SK-N-SH (cell line): Measurements from ENCODE around the gene TSPAN3. TPM values are rescaled to one million over a fixed set of nuclear protein-coding genes. Genes with fewer than 3 reads are reported as not detected.

Experiments
- CTCF ChIA-PET: fragments of 300-600, 350-600 bp; formaldehyde crosslinking; extraction: SDS; loops from one replicate; lab custom pipeline; 2021; lab: Yijun Ruan, JAX
- POLR2A ChIA-PET: fragments of 350-600 bp; sonication (Branson Sonifier 250); formaldehyde crosslinking; extraction: SDS; loops from one replicate; lab custom pipeline; 2020; ENCODE audit warnings: antibody characterized with exemption, inconsistent platforms; lab: Yijun Ruan, JAX
- DNase-seq: peaks from one replicate; pipeline ENCODE4 v3.0.0; 2012
- H2AFZ ChIP-seq: fragments of 200-600 bp; sonication (generic); 2 replicates; pipeline ENCODE4 v1.8.1; 2016; ENCODE audit warnings: antibody characterized with exemption, mild to moderate bottlenecking, low read depth
- H3F3A ChIP-seq: fragments of 200-600 bp; sonication (generic); replicated peaks from 2 replicates; pipeline ENCODE3; 2016; ENCODE audit warnings: antibody characterized with exemption, mild to moderate bottlenecking; ENCODE audit not compliant: insufficient read depth
- H3K27ac ChIP-seq, 2 experiments: fragments of 200-500 bp in 1 of 2; fragments of 200-600 bp in 1 of 2; sonication (Bioruptor generic) in 1 of 2; sonication (generic), shearing (Covaris generic) in 1 of 2; 2 replicates each; pipeline versions ENCODE4 v1.5.1 to v1.6.1; 2014 to 2016; ENCODE audit warnings: low read depth in 2 of 2, inconsistent platforms in 1 of 2, low read length in 1 of 2, mild to moderate bottlenecking in 1 of 2, mixed read lengths in 1 of 2
- H3K27me3 ChIP-seq: fragments of 200-600 bp; sonication (generic), shearing (Covaris generic); 2 replicates; pipeline ENCODE4 v1.6.1; 2016; ENCODE audit warnings: mixed run types; ENCODE audit not compliant: insufficient read depth
- H3K36me3 ChIP-seq, 2 experiments: fragments of 200-500 bp in 1 of 2; fragments of 200-600 bp in 1 of 2; sonication (Bioruptor generic) in 1 of 2; sonication (generic) in 1 of 2; replicated peaks in 1 of 2; 2 replicates each; pipeline versions ENCODE3 to v1.5.1; 2014 to 2016; ENCODE audit warnings: low read length in 1 of 2, mild to moderate bottlenecking in 1 of 2; ENCODE audit not compliant: insufficient read depth in 2 of 2, control insufficient read depth in 1 of 2
- H3K4me1 ChIP-seq, 2 experiments: fragments of 200-500 bp in 1 of 2; fragments of 200-600 bp in 1 of 2; sonication (Bioruptor generic) in 1 of 2; sonication (generic), shearing (Covaris generic) in 1 of 2; 2 replicates each; pipeline versions ENCODE4 v1.5.1 to v1.6.1; 2014 to 2016; ENCODE audit warnings: low read depth in 1 of 2, low read length in 1 of 2, mixed run types in 1 of 2; ENCODE audit not compliant: insufficient read depth in 2 of 2, control insufficient read depth in 1 of 2
- H3K4me2 ChIP-seq: fragments of 200-600 bp; sonication (generic), shearing (Covaris generic); 2 replicates; pipeline ENCODE4 v1.6.1; 2017; ENCODE audit warnings: mixed run types
- H3K4me3 ChIP-seq, 2 experiments: fragments of 200-500 bp in 1 of 2; fragments of 200-600 bp in 1 of 2; sonication (Bioruptor generic) in 1 of 2; sonication (generic), shearing (Covaris generic) in 1 of 2; 2 replicates each; pipeline versions ENCODE4 v1.5.1 to v1.8.1; 2014 to 2016; ENCODE audit warnings: low read depth in 2 of 2, inconsistent platforms in 1 of 2, low read length in 1 of 2, mild to moderate bottlenecking in 1 of 2, mixed read lengths in 1 of 2, moderate library complexity in 1 of 2
- H3K79me2 ChIP-seq: fragments of 200-600 bp; sonication (generic); 2 replicates; pipeline ENCODE4 v1.8.1; 2017; ENCODE audit warnings: mild to moderate bottlenecking; ENCODE audit not compliant: insufficient read depth
- H3K9ac ChIP-seq: fragments of 200-600 bp; sonication (generic); 2 replicates; pipeline ENCODE4 v1.6.1; 2017; ENCODE audit warnings: mixed run types
- H3K9me2 ChIP-seq: fragments of 200-600 bp; sonication (generic); 2 replicates; pipeline ENCODE4 v1.6.1; 2017; ENCODE audit warnings: mixed run types
- H3K9me3 ChIP-seq: fragments of 200-600 bp; sonication (generic); 2 replicates; pipeline ENCODE4 v1.6.1; 2017; ENCODE audit warnings: mixed run types, mild to moderate bottlenecking, moderate library complexity
- H4K20me1 ChIP-seq: fragments of 200-600 bp; sonication (generic); 2 replicates; pipeline ENCODE4 v1.6.1; 2017; ENCODE audit warnings: mild to moderate bottlenecking, mixed run types; ENCODE audit not compliant: insufficient read depth
- CHD2 ChIP-seq: fragments of 150-350 bp; IDR thresholded peaks from 2 replicates; pipeline ENCODE4 v1.6.1; 2018; ENCODE audit warnings: low read length; ENCODE audit not compliant: partially characterized antibody
- ELF1 ChIP-seq: IDR thresholded peaks from 2 replicates; pipeline ENCODE4 v1.4.0; 2012
- EP300 ChIP-seq, 2 experiments: IDR thresholded peaks; 2 replicates each; pipeline versions ENCODE4 v1.4.0 to v1.6.1; 2012; ENCODE audit warnings: borderline replicate concordance in 1 of 2, low read depth in 1 of 2, low read length in 1 of 2
- EZH2phosphoT487 ChIP-seq: fragments of 200-600 bp; sonication (generic); IDR thresholded peaks from 2 replicates; pipeline ENCODE4 v1.6.1; 2017; ENCODE audit warnings: low read depth, mixed run types, mild to moderate bottlenecking, antibody characterized with exemption, moderate library complexity, borderline replicate concordance
- FOXM1 ChIP-seq: IDR thresholded peaks from 2 replicates; pipeline ENCODE4 v1.4.0; 2012; ENCODE audit warnings: low read depth, mild to moderate bottlenecking
- IRF3 ChIP-seq: fragments of 150-350 bp; IDR thresholded peaks from 2 replicates; pipeline ENCODE4 v1.6.1; 2016; ENCODE audit warnings: mild to moderate bottlenecking, low read depth, low read length
- NFIC ChIP-seq: IDR thresholded peaks from 2 replicates; pipeline ENCODE4 v1.4.0; 2012; ENCODE audit warnings: borderline replicate concordance
- RAD21 ChIP-seq: IDR thresholded peaks from 2 replicates; pipeline ENCODE4 v1.6.1; 2012; ENCODE audit warnings: mild to moderate bottlenecking, low read length
- RFX5 ChIP-seq: IDR thresholded peaks from 2 replicates; pipeline ENCODE4 v1.6.1; 2012; ENCODE audit warnings: mild to moderate bottlenecking, improper control_type of control experiment, low read length
- SIN3A ChIP-seq: IDR thresholded peaks from 2 replicates; pipeline ENCODE4 v1.6.1; 2012; ENCODE audit warnings: low read depth, mild to moderate bottlenecking, low read length, moderate library complexity, borderline replicate concordance
- TAF1 ChIP-seq: IDR thresholded peaks from 2 replicates; pipeline ENCODE4 v1.6.1; 2012; ENCODE audit warnings: low read depth, mild to moderate bottlenecking, low read length, moderate library complexity, borderline replicate concordance
- YY1 ChIP-seq: IDR thresholded peaks from 2 replicates; pipeline ENCODE4 v1.4.0; 2012; ENCODE audit warnings: low read depth, mild to moderate bottlenecking
- WGBS: methylation state at CpG from one replicate; pipeline ENCODE4 v1.1.6; 2017; ENCODE audit warnings: low lambda C conversion rate; 5-methylcytosine and 5-hydroxymethylcytosine counted together
- polyA plus RNA-seq, 3 experiments: library from polyadenylated mRNA; depleted of rRNA; stranded (reverse); fragments of >200 nt; gene quantifications; 2 replicates each; pipeline ENCODE4 v1.2.3, GENCODE V29; 2012
- TF ChIP-seq, protein P1 (sequence below): fragments of 150-350 bp; IDR thresholded peaks from 2 replicates; pipeline ENCODE4 v1.6.1; 2017; ENCODE audit warnings: antibody characterized with exemption, low read length, low read depth, borderline replicate concordance

Gene TSPAN3
- polyA plus RNA-seq, 1 of the 3 experiments (the other 2 are of a cell fraction): 409 TPM

DNA sequence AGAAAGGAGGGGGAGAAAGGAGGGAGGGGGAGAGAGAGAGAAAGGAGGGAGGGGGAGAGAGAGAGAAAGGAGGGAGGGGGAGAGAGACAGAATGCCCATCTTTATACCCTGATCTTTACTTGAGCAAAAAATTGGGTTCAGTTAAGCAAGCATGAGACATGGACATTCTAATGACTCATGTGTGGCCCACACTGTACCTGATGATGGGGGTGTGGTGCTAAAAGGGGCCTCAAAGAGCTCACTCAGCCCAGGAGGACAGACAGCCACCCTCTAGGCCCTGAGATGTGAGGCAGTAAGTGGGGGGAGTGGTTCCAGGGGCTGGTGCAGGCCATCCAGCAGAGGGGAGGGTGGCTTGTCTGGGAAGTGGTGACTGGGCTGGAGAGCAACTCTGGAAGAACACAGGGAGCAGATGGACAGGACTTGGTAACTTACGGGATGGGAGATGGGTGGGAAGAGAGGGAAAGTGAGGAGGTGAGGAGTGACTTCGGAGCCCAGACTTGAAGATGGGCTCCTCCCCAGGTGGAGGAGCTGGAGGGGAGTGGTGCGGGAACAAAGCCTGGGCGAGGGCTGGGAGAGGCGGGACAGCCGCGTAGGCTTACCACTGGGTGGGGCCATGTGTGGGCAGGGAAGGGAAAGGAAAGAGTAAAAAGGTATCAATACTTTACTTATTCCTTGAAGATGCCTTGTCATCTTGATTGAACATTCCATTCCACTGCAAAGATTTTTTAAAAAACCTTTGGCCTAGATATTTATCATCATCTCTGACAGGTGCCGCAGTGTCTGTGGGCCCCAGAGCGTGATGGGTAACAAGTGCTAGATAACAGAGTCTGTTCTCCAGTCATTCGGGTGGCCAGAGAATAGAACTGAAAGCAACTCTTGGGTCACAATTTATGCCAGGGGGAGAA, 32.3 kb downstream of the TSPAN3 start:
- H3F3A ChIP-seq: peaks cover 16% of the 10 kb centered on the region
- WGBS: 92% methylated on average over 8 of the region's 10 CpGs
- CTCF ChIA-PET: interaction anchor here (4.2 kb wide), 1 partner anchor 13 kb away, joined by 46 read pairs; no protein-coding TSS in a partner anchor
- H3K9ac ChIP-seq: no peak overlapping the region
- no peaks in the 10 kb centered on the region for H3K27me3 ChIP-seq
- H3K9me3 ChIP-seq: no peaks in the 10 kb centered on the region
- no peaks in the 10 kb centered on the region; a peak in 1 of 4 replicates for H3K4me1 ChIP-seq
- no peak overlapping the region for H2AFZ ChIP-seq
- DNase-seq: no peak
- no peaks in the 10 kb centered on the region for H4K20me1 ChIP-seq
- no peak overlapping the region for H3K4me3 ChIP-seq
- POLR2A ChIA-PET: no interaction called here
- H3K27ac ChIP-seq: no peak overlapping the region
- no peaks in the 10 kb centered on the region for H3K9me2 ChIP-seq
- no peaks in the 10 kb centered on the region for H3K79me2 ChIP-seq
- no peak for TF ChIP-seq YY1
- no peak for TF ChIP-seq FOXM1
- TF ChIP-seq EZH2phosphoT487: no peak
- TF ChIP-seq RAD21: no peak
- TF ChIP-seq, protein P1, sequence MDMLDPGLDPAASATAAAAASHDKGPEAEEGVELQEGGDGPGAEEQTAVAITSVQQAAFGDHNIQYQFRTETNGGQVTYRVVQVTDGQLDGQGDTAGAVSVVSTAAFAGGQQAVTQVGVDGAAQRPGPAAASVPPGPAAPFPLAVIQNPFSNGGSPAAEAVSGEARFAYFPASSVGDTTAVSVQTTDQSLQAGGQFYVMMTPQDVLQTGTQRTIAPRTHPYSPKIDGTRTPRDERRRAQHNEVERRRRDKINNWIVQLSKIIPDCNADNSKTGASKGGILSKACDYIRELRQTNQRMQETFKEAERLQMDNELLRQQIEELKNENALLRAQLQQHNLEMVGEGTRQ: no peak
- TF ChIP-seq IRF3: no peak
- TF ChIP-seq EP300 (IDR thresholded peaks at IDR 0.05; ENCODE audit: borderline replicate concordance in 1 of 2, low read depth in 1 of 2, low read length in 1 of 2): no peak
- no peak for TF ChIP-seq NFIC
- TF ChIP-seq RFX5: no peak
- TF ChIP-seq CHD2: no peak
- no peak for TF ChIP-seq SIN3A
- no peak for TF ChIP-seq TAF1
- TF ChIP-seq ELF1: no peak
- H3K4me2 ChIP-seq: no peak overlapping the region
- H3K36me3 ChIP-seq: peaks cover 0 to 21% of the 10 kb centered on the region in 2 experiments
